Hematopoietic multipotent progenitor cell treated with erythropoietin and hydrocortisone succinate and interleukin-3 and kit ligand, for 15 days (in vitro differentiated cells): ENCODE measurements around the gene GNAZ.

Experiments
- DNase-seq: peaks from one replicate; pipeline ENCODE4 v3.0.0-alpha.2; 2015; ENCODE audit warnings: low spot score

GNAZ gene

GRCh38 chr22:23107487-23108248 is 37.3 kb downstream of the GNAZ start:
- no peak for DNase-seq

- no peak for DNase-seq
These were observed 38.1 kb downstream of the GNAZ start for GRCh38 chr22:23108249-23109078.

GRCh38 chr22:23109079-23109347 is 38.7 kb downstream of the GNAZ start:
- no peak for DNase-seq

GRCh38 chr22:23109441-23109978 is 39.2 kb downstream of the GNAZ start:
- DNase-seq: no peak

- no peak for DNase-seq
These were observed 40.0 kb downstream of the GNAZ start for GRCh38 chr22:23110190-23110921.

- DNase-seq: no peak
These were observed 40.7 kb downstream of the GNAZ start for GRCh38 chr22:23110922-23111527.

- DNase-seq: no peak
These were observed 42.2 kb downstream of the GNAZ start for GRCh38 chr22:23112472-23113012.

GRCh38 chr22:23113067-23113846 is 42.9 kb downstream of the GNAZ start:
- no peak for DNase-seq

GRCh38 chr22:23113847-23114720 is 43.8 kb downstream of the GNAZ start:
- DNase-seq: no peak

GRCh38 chr22:23114721-23115020 is 44.4 kb downstream of the GNAZ start:
- DNase-seq: no peak

- DNase-seq: no peak
These were observed 45.0 kb downstream of the GNAZ start for GRCh38 chr22:23115369-23115768.

- no peak for DNase-seq
These were observed 45.6 kb downstream of the GNAZ start for GRCh38 chr22:23115825-23116494.

GRCh38 chr22:23116506-23117263 is 46.4 kb downstream of the GNAZ start:
- DNase-seq: no peak

- DNase-seq: no peak
These were observed 47.0 kb downstream of the GNAZ start for GRCh38 chr22:23117275-23117674.

GRCh38 chr22:23117891-23118646 is 47.8 kb downstream of the GNAZ start:
- DNase-seq: no peak

GRCh38 chr22:23118647-23119493 is 48.6 kb downstream of the GNAZ start:
- no peak for DNase-seq
